RWPE1 (cell line): Measurements from ENCODE around the gene RHOBTB3.
"Not testable (repeated sequence)": the region's sequence is repeated elsewhere in the genome, so short reads cannot be mapped to it uniquely, and the experiment has no call there.

Experiments used
- CTCF ChIA-PET: fragments of 350-600 bp; sonication (Branson Sonifier 250); formaldehyde crosslinking; extraction: SDS; loops from one replicate; lab custom pipeline; 2021; lab: Yijun Ruan, JAX
- POLR2A ChIA-PET: fragments of 400-600 bp; formaldehyde crosslinking; extraction: SDS; loops from one replicate; lab custom pipeline; 2020; ENCODE audit warnings: antibody characterized with exemption; ENCODE audit not compliant: low non-redundant PET; lab: Yijun Ruan, JAX
- DNase-seq: peaks from one replicate; pipeline ENCODE4 v3.0.0; 2012; ENCODE audit warnings: low spot score
- H3K27ac ChIP-seq: fragments of 450-650 bp; 2 replicates; pipeline ENCODE4 v1.5.1; 2017
- CTCF ChIP-seq: fragments of 450-650 bp; conservative IDR thresholded peaks from 2 replicates; pipeline ENCODE4 v1.5.1; 2017; ENCODE audit warnings: low read depth, mild to moderate bottlenecking

RHOBTB3 gene

GRCh38 chr5:95835682-95836385, 104.7 kb downstream of the RHOBTB3 start:
- no peak for DNase-seq
- TF ChIP-seq CTCF: no peak
- ChIA-PET POLR2A (no interaction called here), CTCF (interaction anchor here (1.8 kb wide), 1 partner anchor 55 kb away, joined by 6 read pairs; no protein-coding TSS in a partner anchor)
- no peak overlapping the region for H3K27ac ChIP-seq

DNA sequence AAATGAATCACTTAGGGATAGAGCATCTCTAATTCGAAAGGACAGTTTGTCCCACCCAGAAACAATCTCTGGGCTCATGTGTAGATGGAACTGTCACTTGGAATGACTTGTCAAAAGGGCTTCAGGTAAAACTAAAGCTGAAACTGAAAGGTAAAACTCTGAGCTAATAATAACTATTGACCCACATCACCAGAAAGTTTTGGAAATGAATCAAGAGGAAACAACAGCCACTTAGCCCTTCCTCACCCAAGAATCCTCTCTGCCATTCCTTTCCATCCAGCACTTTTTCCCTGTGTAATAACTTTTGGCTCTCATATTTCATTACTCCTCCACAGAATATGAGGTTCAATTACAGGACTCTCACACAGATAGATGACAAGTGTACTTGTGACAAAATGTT, 105.4 kb downstream of the RHOBTB3 start:
- ChIA-PET POLR2A (no interaction called here), CTCF (interaction anchor here (0.6 to 1.8 kb wide), 2 partner anchors 56 to 499 kb away, joined by 6 to 7 read pairs; no protein-coding TSS in a partner anchor)
- no peak overlapping the region for H3K27ac ChIP-seq
- no peak for TF ChIP-seq CTCF
- no peak for DNase-seq

DNA sequence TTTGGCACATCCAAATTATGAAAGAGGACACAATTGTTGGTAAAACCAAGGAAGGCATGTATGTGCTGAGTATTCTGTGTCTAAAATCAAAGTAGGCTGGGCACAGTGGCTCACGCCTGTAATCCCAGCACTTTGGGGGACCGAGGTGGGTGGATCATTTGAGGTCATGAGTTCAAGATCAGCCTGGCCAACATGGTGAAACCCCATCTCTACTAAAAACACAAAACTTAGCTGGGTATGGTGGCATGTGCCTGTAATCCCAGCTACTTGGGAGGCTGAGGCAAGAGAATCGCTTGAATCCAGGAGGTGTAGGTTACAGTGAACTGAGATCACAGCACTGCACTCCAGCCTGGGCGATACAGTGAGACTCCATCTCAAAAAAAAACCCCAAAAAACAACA, 105.8 kb downstream of the RHOBTB3 start:
- CTCF ChIA-PET: interaction anchor here (0.6 to 1.8 kb wide), 2 partner anchors 56 to 499 kb away, joined by 6 to 7 read pairs; no protein-coding TSS in a partner anchor
- POLR2A ChIA-PET, H3K27ac ChIP-seq, DNase-seq: not testable (repeated sequence)

DNA sequence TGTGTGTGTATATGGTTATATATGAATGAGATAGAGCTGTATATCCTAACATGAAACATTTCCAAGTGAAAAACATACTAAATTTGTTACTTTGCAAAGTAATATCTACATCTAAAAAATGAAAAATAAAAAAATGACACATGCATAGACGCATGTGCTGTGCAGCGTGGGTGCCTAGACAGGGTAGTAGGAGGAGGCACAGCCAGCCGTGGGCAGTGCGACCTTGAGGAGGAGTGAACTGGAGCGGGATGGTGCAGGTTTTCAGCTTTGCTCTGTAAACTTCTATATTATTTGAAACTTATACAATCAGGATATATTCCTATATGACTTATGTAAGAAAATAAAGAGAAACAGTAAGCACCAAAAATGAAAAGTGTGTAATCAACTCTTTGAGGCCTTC, 106.4 kb downstream of the RHOBTB3 start:
- no peak for DNase-seq
- H3K27ac ChIP-seq: no peak overlapping the region
- ChIA-PET POLR2A (no interaction called here), CTCF (interaction anchor here (0.5 to 1.8 kb wide), 3 partner anchors 57 to 333 kb away, joined by 6 to 7 read pairs (median 6); no protein-coding TSS in a partner anchor)
- TF ChIP-seq CTCF: no peak

DNA sequence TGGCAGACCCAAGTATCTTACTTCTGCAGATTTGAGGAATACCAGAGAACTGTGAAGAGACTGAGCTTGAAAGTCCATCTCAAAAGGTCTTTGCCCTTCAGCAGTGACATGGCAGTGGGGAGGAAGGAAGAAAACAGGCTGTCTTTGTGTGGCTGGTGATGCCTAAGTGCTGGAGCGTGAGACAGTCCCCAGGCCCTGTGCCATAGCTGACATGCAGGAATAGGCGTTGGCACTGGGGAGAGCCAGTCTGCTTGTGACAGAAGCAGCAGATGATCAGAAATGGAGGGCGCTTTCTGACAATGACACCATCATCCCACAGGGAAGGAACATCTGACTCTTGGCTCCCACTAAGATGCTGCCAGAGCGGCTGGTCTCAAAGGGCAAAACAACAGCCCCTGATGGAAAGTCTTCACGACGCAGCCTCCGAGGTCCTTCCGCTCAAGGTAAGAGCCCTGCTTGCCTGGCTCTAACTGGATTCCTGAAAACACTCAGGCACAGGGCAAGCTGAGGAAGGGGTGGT, 106.9 kb downstream of the RHOBTB3 start:
- ChIA-PET POLR2A (no interaction called here), CTCF (interaction anchor here (0.5 to 1.8 kb wide), 5 partner anchors 57 to 760 kb away, joined by 3 to 7 read pairs (median 6); no protein-coding TSS in a partner anchor)
- no peak for TF ChIP-seq CTCF
- H3K27ac ChIP-seq: no peak overlapping the region
- no peak for DNase-seq

- CTCF ChIA-PET: interaction anchor here (0.6 to 1.0 kb wide), 4 partner anchors 174 to 760 kb away, joined by 3 to 7 read pairs (median 4); no protein-coding TSS in a partner anchor
- POLR2A ChIA-PET: no interaction called here
- no peak overlapping the region for H3K27ac ChIP-seq
- DNase-seq: no peak
- no peak for TF ChIP-seq CTCF
Observed at GRCh38 chr5:95838556-95838955, 107.4 kb downstream of the RHOBTB3 start.

DNA sequence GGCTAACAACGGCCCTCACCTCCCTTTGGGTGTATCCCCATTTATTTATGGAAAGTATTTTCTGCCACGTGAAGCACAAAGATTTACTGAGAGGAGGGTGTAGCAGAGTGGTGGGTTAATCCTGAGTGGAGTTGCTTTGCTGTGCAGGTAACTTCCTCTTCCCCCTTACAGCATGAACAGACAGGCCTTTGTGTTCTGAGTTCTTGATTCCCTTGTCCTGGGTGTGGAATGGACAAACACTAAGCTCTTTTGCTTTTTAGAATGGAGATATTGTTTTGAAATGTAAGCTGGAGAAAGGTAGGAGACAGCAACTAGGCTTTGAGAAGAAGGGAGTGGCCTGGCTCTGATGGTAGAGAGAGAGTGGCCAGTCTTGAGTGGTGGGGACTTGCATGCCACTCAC, 108.5 kb downstream of the RHOBTB3 start:
- H3K27ac ChIP-seq: no peak overlapping the region
- ChIA-PET CTCF (interaction anchor here (0.6 to 1.0 kb wide), 4 partner anchors 59 to 211 kb away, joined by 3 to 4 read pairs (median 4); no protein-coding TSS in a partner anchor), POLR2A (no interaction called here)
- DNase-seq: no peak
- no peak for TF ChIP-seq CTCF
